Endodermal cell (in vitro differentiated cells): ENCODE results near the gene ACKR2. TPM values are rescaled to one million over a fixed set of nuclear protein-coding genes. Genes with fewer than 3 reads are reported as not detected.

Experiments used
- DNase-seq: peaks from one replicate; pipeline ENCODE4 v3.0.0-alpha.2; 2017
- H3K27ac ChIP-seq: 2 replicates; pipeline ENCODE4 v1.5.1; 2013; ENCODE audit warnings: mild to moderate bottlenecking, low read depth, low read length, moderate library complexity
- H3K27me3 ChIP-seq: 2 replicates; pipeline ENCODE4 v1.6.1; 2013; ENCODE audit warnings: mild to moderate bottlenecking, low read length, moderate library complexity; ENCODE audit not compliant: insufficient read depth, control insufficient read depth, poor library complexity, severe bottlenecking
- H3K36me3 ChIP-seq: 2 replicates; pipeline ENCODE4 v1.7.0; 2013; ENCODE audit warnings: mild to moderate bottlenecking, low read length, moderate library complexity; ENCODE audit not compliant: control insufficient read depth, insufficient read depth
- H3K4me1 ChIP-seq: one replicate; pipeline ENCODE4 v1.7.0; 2013; ENCODE audit warnings: low read length; ENCODE audit not compliant: control insufficient read depth, insufficient read depth
- H3K4me3 ChIP-seq: 2 replicates; pipeline ENCODE4 v1.5.1; 2013; ENCODE audit warnings: mild to moderate bottlenecking, low read length, moderate library complexity
- H3K9ac ChIP-seq: 2 replicates; pipeline ENCODE4 v1.6.1; 2013; ENCODE audit warnings: mild to moderate bottlenecking, low read length, moderate library complexity; ENCODE audit not compliant: poor library complexity, severe bottlenecking; ENCODE audit errors: extremely low read depth
- H3K9me3 ChIP-seq: 2 replicates; pipeline ENCODE4 v1.6.1; 2013; ENCODE audit warnings: mild to moderate bottlenecking, low read length, moderate library complexity; ENCODE audit not compliant: control insufficient read depth
- H3K27ac Mint-ChIP-seq: 2 replicates; pipeline ENCODE4 v1.8.0; 2020; ENCODE audit warnings: mixed read lengths
- H3K27me3 Mint-ChIP-seq: 2 replicates; pipeline ENCODE4 v1.8.0; 2021; ENCODE audit warnings: mild to moderate bottlenecking, mixed read lengths; ENCODE audit not compliant: insufficient read depth
- H3K36me3 Mint-ChIP-seq: 2 replicates; pipeline ENCODE4 v1.8.0; 2020; ENCODE audit warnings: low read depth, mixed read lengths
- H3K4me1 Mint-ChIP-seq: 2 replicates; pipeline ENCODE4 v1.8.0; 2020; ENCODE audit warnings: mixed read lengths
- H3K4me3 Mint-ChIP-seq: 2 replicates; pipeline ENCODE4 v1.8.0; 2020; ENCODE audit warnings: mild to moderate bottlenecking, moderate library complexity, mixed read lengths
- H3K9me3 Mint-ChIP-seq: 2 replicates; pipeline ENCODE4 v1.8.0; 2020; ENCODE audit warnings: mild to moderate bottlenecking, mixed read lengths
- WGBS, 2 experiments: methylation state at CpG; one replicate each; pipeline versions ENCODE4 v1.1.5 to v1.1.7; 2013; ENCODE audit warnings: missing lambda C conversion rate in 2 of 2, mixed read lengths in 1 of 2; ENCODE audit not compliant: insufficient coverage in 1 of 2, insufficient read length in 1 of 2; 5-methylcytosine and 5-hydroxymethylcytosine counted together
- total RNA-seq, 2 donors: library from RNA; stranded (reverse); fragmentation: NEBNext Ultra II Directional in 1 of 2; extraction: Animal tissue kit (Norgen Biotek cat#: 25700) in 1 of 2; gene quantifications; 2 replicates in 1 of 2; 3 replicates in 1 of 2; pipeline ENCODE4 v1.2.1, GENCODE V29; 2021
- TF ChIP-seq, protein P1 (sequence below): fragments of 200-600 bp; sonication (generic); conservative IDR thresholded peaks from 2 replicates; pipeline ENCODE4 v1.5.0; 2021; ENCODE audit warnings: antibody characterized with exemption, mild to moderate bottlenecking

ACKR2 gene
- total RNA-seq, 2 donors from 2014 or later = 1.1 TPM

DNA sequence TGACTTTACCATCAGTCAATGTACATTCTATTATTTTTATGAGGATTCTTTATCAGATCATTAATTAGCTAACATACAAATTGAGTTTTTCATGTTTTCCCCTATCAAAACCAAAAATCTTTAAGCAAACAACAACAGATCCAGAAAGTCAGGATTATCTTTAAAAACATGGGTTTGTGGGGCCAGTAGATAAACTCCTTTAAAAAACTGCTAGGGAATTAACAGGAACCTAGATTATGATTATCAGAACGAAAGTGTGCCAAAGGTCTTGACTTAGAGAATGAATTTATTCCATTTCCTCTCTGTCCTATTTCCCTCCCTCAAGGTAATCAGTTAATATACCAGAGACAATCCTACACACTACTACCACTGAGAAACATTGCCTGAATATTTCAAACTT lies 23.0 kb upstream of the ACKR2 start:
- H3K9me3 Mint-ChIP-seq = no peaks in the 10 kb centered on the region
- H3K4me1 ChIP-seq = no peaks in the 10 kb centered on the region
- DNase-seq = no peak
- no peak overlapping the region for H3K27ac ChIP-seq
- H3K4me3 Mint-ChIP-seq = no peak overlapping the region
- H3K27me3 ChIP-seq = no peaks in the 10 kb centered on the region
- H3K27me3 Mint-ChIP-seq = no peaks in the 10 kb centered on the region
- 93 to 100% methylated on average over 1 of the region's 1 CpG for WGBS, 2 experiments
- H3K4me1 Mint-ChIP-seq = peaks cover 2% of the 10 kb centered on the region
- peaks cover 59% of the 10 kb centered on the region for H3K36me3 Mint-ChIP-seq
- H3K9ac ChIP-seq = no peak overlapping the region
- H3K36me3 ChIP-seq = peaks cover 87% of the 10 kb centered on the region
- H3K9me3 ChIP-seq = no peaks in the 10 kb centered on the region
- no peak overlapping the region for H3K4me3 ChIP-seq
- TF ChIP-seq, protein P1, sequence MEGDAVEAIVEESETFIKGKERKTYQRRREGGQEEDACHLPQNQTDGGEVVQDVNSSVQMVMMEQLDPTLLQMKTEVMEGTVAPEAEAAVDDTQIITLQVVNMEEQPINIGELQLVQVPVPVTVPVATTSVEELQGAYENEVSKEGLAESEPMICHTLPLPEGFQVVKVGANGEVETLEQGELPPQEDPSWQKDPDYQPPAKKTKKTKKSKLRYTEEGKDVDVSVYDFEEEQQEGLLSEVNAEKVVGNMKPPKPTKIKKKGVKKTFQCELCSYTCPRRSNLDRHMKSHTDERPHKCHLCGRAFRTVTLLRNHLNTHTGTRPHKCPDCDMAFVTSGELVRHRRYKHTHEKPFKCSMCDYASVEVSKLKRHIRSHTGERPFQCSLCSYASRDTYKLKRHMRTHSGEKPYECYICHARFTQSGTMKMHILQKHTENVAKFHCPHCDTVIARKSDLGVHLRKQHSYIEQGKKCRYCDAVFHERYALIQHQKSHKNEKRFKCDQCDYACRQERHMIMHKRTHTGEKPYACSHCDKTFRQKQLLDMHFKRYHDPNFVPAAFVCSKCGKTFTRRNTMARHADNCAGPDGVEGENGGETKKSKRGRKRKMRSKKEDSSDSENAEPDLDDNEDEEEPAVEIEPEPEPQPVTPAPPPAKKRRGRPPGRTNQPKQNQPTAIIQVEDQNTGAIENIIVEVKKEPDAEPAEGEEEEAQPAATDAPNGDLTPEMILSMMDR = no peak
- H3K27ac Mint-ChIP-seq = no peak overlapping the region

DNA sequence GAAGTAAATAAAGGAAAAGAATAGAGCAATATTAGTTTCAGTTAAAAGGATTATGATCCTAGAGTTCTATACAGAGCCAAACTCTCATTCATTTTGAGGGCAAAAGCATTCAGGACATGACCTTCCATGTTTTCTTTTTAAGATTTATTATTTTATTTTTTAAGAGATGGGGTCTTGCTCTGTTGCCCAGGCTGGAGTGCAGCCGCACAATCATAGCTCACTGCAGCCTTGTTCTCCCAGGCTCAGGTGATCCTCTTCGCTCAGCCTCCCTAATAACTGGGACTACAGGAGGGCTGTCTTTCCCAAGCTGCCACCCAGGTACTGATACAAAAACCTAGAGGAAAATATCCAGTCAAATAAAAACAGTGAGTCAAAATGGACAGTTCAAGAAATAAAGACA lies 22.6 kb upstream of the ACKR2 start:
- Mint-ChIP-seq H3K4me1 (no peaks in the 10 kb centered on the region), H3K9me3 (no peaks in the 10 kb centered on the region), H3K36me3 (peaks cover 63% of the 10 kb centered on the region), H3K27me3 (no peaks in the 10 kb centered on the region), H3K4me3 (no peak overlapping the region), H3K27ac (no peak overlapping the region)
- peaks cover 90% of the 10 kb centered on the region for H3K36me3 ChIP-seq
- H3K4me3 ChIP-seq = no peak overlapping the region
- DNase-seq = no peak
- TF ChIP-seq, protein P1 = no peak
- H3K27ac ChIP-seq = no peak overlapping the region
- no peaks in the 10 kb centered on the region for H3K27me3 ChIP-seq
- H3K9ac ChIP-seq = no peak overlapping the region
- WGBS, 2 experiments = 88 to 97% methylated on average over 2 of the region's 2 CpGs
- no peaks in the 10 kb centered on the region for H3K4me1 ChIP-seq
- no peaks in the 10 kb centered on the region for H3K9me3 ChIP-seq

DNA sequence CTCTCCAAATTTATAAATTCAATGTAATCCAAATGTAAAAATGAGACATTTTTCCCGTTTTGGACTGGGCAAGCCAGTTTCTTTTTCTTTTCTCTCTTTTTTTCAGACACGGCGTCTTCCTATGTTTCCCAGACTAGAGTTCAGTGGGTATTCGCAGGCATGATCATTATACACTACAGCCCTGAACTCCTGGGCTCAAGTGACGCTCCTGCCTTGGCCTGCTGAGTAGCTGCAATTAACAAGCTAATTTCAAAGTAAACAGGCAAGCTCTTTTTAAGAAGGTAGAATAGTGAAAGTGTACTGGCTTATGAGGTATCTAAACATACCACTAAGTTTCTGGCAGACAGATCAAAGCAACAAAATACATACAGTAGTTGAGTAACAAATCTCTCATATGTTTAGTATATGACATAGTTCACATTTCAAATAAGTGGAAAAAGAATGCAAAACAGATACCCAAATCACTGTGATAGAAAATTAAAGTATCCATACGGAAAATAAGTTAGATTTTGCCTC lies 18.5 kb upstream of the ACKR2 start:
- TF ChIP-seq, protein P1 = no peak
- Histone ChIP-seq H3K9me3 (peaks cover 5% of the 10 kb centered on the region), H3K9ac (no peak overlapping the region), H3K27me3 (no peaks in the 10 kb centered on the region), H3K27ac (no peak overlapping the region), H3K36me3 (peaks cover 77% of the 10 kb centered on the region), H3K4me3 (no peak overlapping the region), H3K4me1 (no peaks in the 10 kb centered on the region)
- Mint-ChIP-seq H3K4me1 (peaks cover 1% of the 10 kb centered on the region), H3K36me3 (peaks cover 67% of the 10 kb centered on the region), H3K27ac (no peak overlapping the region), H3K4me3 (no peak overlapping the region), H3K9me3 (no peaks in the 10 kb centered on the region), H3K27me3 (no peaks in the 10 kb centered on the region)
- 79 to 87% methylated on average over 4 to 6 of the region's 6 CpGs for WGBS, 2 experiments
- DNase-seq = no peak
